ENCODE results near the gene PLXNC1. TPM values are rescaled to one million over a fixed set of nuclear protein-coding genes. Genes with fewer than 3 reads are reported as not detected.
A peak's percentile ranks its signal among the peaks of the same experiment; 100 is the strongest.

Gene PLXNC1
- total RNA-seq, 5 donors from 2014 or later (not counting 1 experiment from before 2014, with no cell fraction given), result 12.9 to 23.9 (median 19.2) TPM

- ATAC-seq (replicated peaks in 1 of 4) (peak in 1 of 4 experiments; percentile 0), DNase-seq (peak in 5 of 35 experiments; percentile 5 to 44 (median 10))
- Histone ChIP-seq H3K27me3 (replicated peaks in 1 of 2; ENCODE audit: control insufficient read depth in 2 of 2, extremely low read depth in 1 of 2, insufficient read depth in 2 of 2, low read length in 1 of 2) (peaks cover 0 to 5% of the 10 kb centered on the region in 2 experiments), H3K9me3 (no peaks in the 10 kb centered on the region), H3K27ac (ENCODE audit: low read length) (no peak overlapping the region), H3K4me3 (ENCODE audit: control insufficient read depth in 1 of 2, extremely low read depth in 1 of 2, low read length in 1 of 2) (peak overlapping the region; percentile 64 to 90), H3K4me1 (ENCODE audit: control insufficient read depth in 1 of 2, extremely low read depth in 1 of 2, insufficient read depth in 2 of 2, low read length in 2 of 2) (peaks cover 5 to 29% of the 10 kb centered on the region in 2 experiments), H3K36me3 (ENCODE audit: control insufficient read depth in 2 of 2, extremely low read depth in 1 of 2, insufficient read depth in 1 of 2, low read length in 1 of 2) (no peaks in the 10 kb centered on the region)
- Mint-ChIP-seq H3K27me3 (no peaks in the 10 kb centered on the region), H3K4me3 (peak overlapping the region; percentile 85 to 93 (median 92)), H3K36me3 (peaks cover 3% of the 10 kb centered on the region), H3K4me1 (peaks cover 29 to 45% (median 38%) of the 10 kb centered on the region in 3 donors), H3K9me3 (no peaks in the 10 kb centered on the region), H3K27ac (no peak overlapping the region)
- WGBS (ENCODE audit: insufficient coverage), result 0% methylated on average over 40 of the region's 49 CpGs
- POLR2A ChIA-PET, result no interaction called here
- CTCF ChIA-PET, result interaction anchor here (0.7 to 1.0 kb wide), 3 partner anchors 58 to 609 kb away, joined by 3 to 5 read pairs (median 3); no protein-coding TSS in a partner anchor
Measured at GRCh38 chr12:94149781-94150239, 1.4 kb downstream of the PLXNC1 start.

- ChIA-PET CTCF (interaction anchor here (0.7 to 2.6 kb wide), 4 partner anchors 30 to 608 kb away, joined by 3 to 8 read pairs (median 4); no protein-coding TSS in a partner anchor), POLR2A (interaction anchor here in 1 of 2 donors (1.0 kb wide), 1 partner anchor 57 kb away, joined by 3 read pairs; no protein-coding TSS in a partner anchor)
- peak overlapping the region; percentile 85 to 93 (median 92) for H3K4me3 Mint-ChIP-seq
- H3K4me3 ChIP-seq (ENCODE audit: control insufficient read depth in 1 of 2, extremely low read depth in 1 of 2, low read length in 1 of 2), result peak overlapping the region; percentile 64 to 90
- DNase-seq (peak in 29 of 35 experiments; percentile 4 to 50 (median 25)), ATAC-seq (replicated peaks in 1 of 4) (no peak)
- peaks cover 0 to 5% of the 10 kb centered on the region in 2 experiments for H3K27me3 ChIP-seq (replicated peaks in 1 of 2; ENCODE audit: control insufficient read depth in 2 of 2, extremely low read depth in 1 of 2, insufficient read depth in 2 of 2, low read length in 1 of 2)
- peaks cover 29 to 47% (median 39%) of the 10 kb centered on the region in 3 donors for H3K4me1 Mint-ChIP-seq
- H3K9me3 Mint-ChIP-seq, result no peaks in the 10 kb centered on the region
- 13% methylated on average over 30 of the region's 33 CpGs for WGBS (ENCODE audit: insufficient coverage)
- H3K4me1 ChIP-seq (ENCODE audit: control insufficient read depth in 1 of 2, extremely low read depth in 1 of 2, insufficient read depth in 2 of 2, low read length in 2 of 2), result peaks cover 5 to 29% of the 10 kb centered on the region in 2 experiments
- peaks cover 3% of the 10 kb centered on the region for H3K36me3 Mint-ChIP-seq
- no peaks in the 10 kb centered on the region for H3K9me3 ChIP-seq
- no peaks in the 10 kb centered on the region for H3K27me3 Mint-ChIP-seq
- H3K36me3 ChIP-seq (ENCODE audit: control insufficient read depth in 2 of 2, extremely low read depth in 1 of 2, insufficient read depth in 1 of 2, low read length in 1 of 2), result no peaks in the 10 kb centered on the region
- H3K27ac ChIP-seq (ENCODE audit: low read length), result no peak overlapping the region
- H3K27ac Mint-ChIP-seq, result peak overlapping the region; percentile 23 to 44
Measured at GRCh38 chr12:94150240-94151121, 2.1 kb downstream of the PLXNC1 start.

DNA sequence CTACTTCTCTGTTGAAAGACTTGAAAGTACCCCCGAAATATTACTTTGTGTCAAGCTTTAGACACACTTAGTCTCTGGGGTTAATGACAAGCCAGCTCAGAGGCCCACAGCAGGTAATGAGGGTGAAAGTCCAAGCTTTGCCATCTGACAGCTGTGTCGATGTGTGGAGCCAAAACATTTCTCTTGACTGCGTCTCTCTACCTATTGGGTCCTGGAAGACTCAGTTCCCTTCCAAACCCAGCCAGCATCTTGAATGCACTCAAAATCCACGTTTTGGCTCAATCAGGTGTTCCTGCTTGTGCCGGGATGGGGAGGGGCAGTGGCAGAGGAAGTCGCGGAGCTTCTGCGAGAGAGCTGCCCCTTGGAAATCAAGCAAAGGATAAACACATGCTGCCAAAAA, 3.2 kb downstream of the PLXNC1 start:
- Mint-ChIP-seq H3K27ac (no peak overlapping the region), H3K4me3 (peak overlapping the region; percentile 21 to 92 (median 85)), H3K4me1 (peaks cover 27 to 52% (median 50%) of the 10 kb centered on the region in 3 donors), H3K27me3 (no peaks in the 10 kb centered on the region), H3K9me3 (no peaks in the 10 kb centered on the region), H3K36me3 (peaks cover 3% of the 10 kb centered on the region)
- Histone ChIP-seq H3K36me3 (ENCODE audit: control insufficient read depth in 2 of 2, extremely low read depth in 1 of 2, insufficient read depth in 1 of 2, low read length in 1 of 2) (no peaks in the 10 kb centered on the region), H3K4me3 (ENCODE audit: control insufficient read depth in 1 of 2, extremely low read depth in 1 of 2, low read length in 1 of 2) (no peak overlapping the region), H3K27ac (ENCODE audit: low read length) (no peak overlapping the region), H3K9me3 (no peaks in the 10 kb centered on the region), H3K27me3 (replicated peaks in 1 of 2; ENCODE audit: control insufficient read depth in 2 of 2, extremely low read depth in 1 of 2, insufficient read depth in 2 of 2, low read length in 1 of 2) (peaks cover 0 to 5% of the 10 kb centered on the region in 2 experiments), H3K4me1 (ENCODE audit: control insufficient read depth in 1 of 2, extremely low read depth in 1 of 2, insufficient read depth in 2 of 2, low read length in 2 of 2) (peaks cover 5 to 29% of the 10 kb centered on the region in 2 experiments)
- no peak for ATAC-seq (replicated peaks in 1 of 4)
- ChIA-PET POLR2A (interaction anchor here (0.6 to 1.0 kb wide), 3 partner anchors 51 to 59 kb away, joined by 3 to 4 read pairs (median 3); no protein-coding TSS in a partner anchor), CTCF (interaction anchor here (0.7 to 2.6 kb wide), 3 partner anchors 29 to 114 kb away, joined by 3 to 8 read pairs (median 4); no protein-coding TSS in a partner anchor)
- 100% methylated on average over 1 of the region's 8 CpGs for WGBS (ENCODE audit: insufficient coverage)
- no peak for DNase-seq

GRCh38 chr12:94152292-94153078, 4.1 kb downstream of the PLXNC1 start:
- ChIA-PET CTCF (interaction anchor here (0.7 to 2.6 kb wide), 2 partner anchors 55 to 114 kb away, joined by 3 to 8 read pairs; no protein-coding TSS in a partner anchor), POLR2A (interaction anchor here in 1 of 2 donors (0.6 kb wide), 1 partner anchor 50 kb away, joined by 4 read pairs; no protein-coding TSS in a partner anchor)
- Mint-ChIP-seq H3K4me3 (peak overlapping the region in 2 of 3 donors; percentile 34 to 92), H3K9me3 (no peaks in the 10 kb centered on the region), H3K27ac (no peak overlapping the region), H3K4me1 (peaks cover 34 to 57% (median 55%) of the 10 kb centered on the region in 3 donors), H3K27me3 (no peaks in the 10 kb centered on the region), H3K36me3 (peaks cover 3% of the 10 kb centered on the region)
- WGBS (ENCODE audit: insufficient coverage), result 100% methylated on average over 1 of the region's 5 CpGs
- no peak overlapping the region for H3K27ac ChIP-seq (ENCODE audit: low read length)
- no peaks in the 10 kb centered on the region for H3K36me3 ChIP-seq (ENCODE audit: control insufficient read depth in 2 of 2, extremely low read depth in 1 of 2, insufficient read depth in 1 of 2, low read length in 1 of 2)
- no peaks in the 10 kb centered on the region for H3K9me3 ChIP-seq
- ATAC-seq (replicated peaks in 1 of 4) (no peak), DNase-seq (no peak)
- H3K4me1 ChIP-seq (ENCODE audit: control insufficient read depth in 1 of 2, extremely low read depth in 1 of 2, insufficient read depth in 2 of 2, low read length in 2 of 2), result peaks cover 5 to 28% of the 10 kb centered on the region in 2 experiments
- no peak overlapping the region for H3K4me3 ChIP-seq (ENCODE audit: control insufficient read depth in 1 of 2, extremely low read depth in 1 of 2, low read length in 1 of 2)
- peaks cover 0 to 5% of the 10 kb centered on the region in 2 experiments for H3K27me3 ChIP-seq (replicated peaks in 1 of 2; ENCODE audit: control insufficient read depth in 2 of 2, extremely low read depth in 1 of 2, insufficient read depth in 2 of 2, low read length in 1 of 2)

DNA sequence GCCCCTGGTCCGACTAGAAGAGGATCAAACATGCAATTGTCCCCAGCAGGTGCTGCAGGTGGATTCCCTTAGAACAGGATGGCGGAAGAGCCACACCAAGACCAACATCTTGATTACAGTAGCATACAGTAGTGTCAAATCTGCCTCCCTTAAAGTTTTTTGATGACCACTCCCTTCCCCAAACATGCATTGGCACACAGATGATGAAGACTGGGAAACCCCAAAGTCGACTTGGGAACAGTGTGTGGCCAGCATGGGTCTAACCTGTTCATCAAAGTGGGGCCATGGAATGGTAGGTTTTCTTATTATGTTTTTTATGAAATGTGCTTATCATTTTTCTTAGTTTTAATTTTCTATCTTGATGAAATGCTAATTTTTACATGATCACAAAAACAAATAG, 8.8 kb downstream of the PLXNC1 start:
- Mint-ChIP-seq H3K36me3 (peaks cover 8% of the 10 kb centered on the region), H3K27ac (peak overlapping the region in 1 of 2 donors; percentile 5), H3K9me3 (peaks cover 0 to 2% (median 0%) of the 10 kb centered on the region in 3 donors), H3K4me1 (peaks cover 26 to 56% (median 43%) of the 10 kb centered on the region in 3 donors), H3K27me3 (no peaks in the 10 kb centered on the region), H3K4me3 (no peak overlapping the region)
- Histone ChIP-seq H3K27ac (ENCODE audit: low read length) (no peak overlapping the region), H3K36me3 (ENCODE audit: control insufficient read depth in 2 of 2, extremely low read depth in 1 of 2, insufficient read depth in 1 of 2, low read length in 1 of 2) (no peaks in the 10 kb centered on the region), H3K4me1 (ENCODE audit: control insufficient read depth in 1 of 2, extremely low read depth in 1 of 2, insufficient read depth in 2 of 2, low read length in 2 of 2) (peaks cover 4% of the 10 kb centered on the region in 2 experiments), H3K4me3 (ENCODE audit: control insufficient read depth in 1 of 2, extremely low read depth in 1 of 2, low read length in 1 of 2) (no peak overlapping the region), H3K9me3 (no peaks in the 10 kb centered on the region), H3K27me3 (replicated peaks in 1 of 2; ENCODE audit: control insufficient read depth in 2 of 2, extremely low read depth in 1 of 2, insufficient read depth in 2 of 2, low read length in 1 of 2) (no peaks in the 10 kb centered on the region)
- ChIA-PET CTCF (no interaction called here), POLR2A (interaction anchor here in 1 of 2 donors (0.6 kb wide), 1 partner anchor 833 kb away, joined by 3 read pairs; no protein-coding TSS in a partner anchor)
- DNase-seq (no peak), ATAC-seq (replicated peaks in 1 of 4) (no peak)
- WGBS (ENCODE audit: insufficient coverage), result 100% methylated on average over 1 of the region's 3 CpGs
